ENCODE data around the gene NCAPD3.

Gene NCAPD3

GRCh38 chr11:134253188-134253993 is 29.6 kb upstream of the NCAPD3 start, which contains the start of the genes ACAD8 and THYN1:
TSS of gene ACAD8 (plus strand) at chr11:134253568. CDS start at chr11:134253601, 33 bp downstream.
TSS of gene THYN1 (minus strand) at chr11:134253352. CDS start at chr11:134252882, 470 bp downstream.
- DNase-seq (ENCODE audit: low read depth in 2 of 2), result peak; percentile 89 to 90

DNA sequence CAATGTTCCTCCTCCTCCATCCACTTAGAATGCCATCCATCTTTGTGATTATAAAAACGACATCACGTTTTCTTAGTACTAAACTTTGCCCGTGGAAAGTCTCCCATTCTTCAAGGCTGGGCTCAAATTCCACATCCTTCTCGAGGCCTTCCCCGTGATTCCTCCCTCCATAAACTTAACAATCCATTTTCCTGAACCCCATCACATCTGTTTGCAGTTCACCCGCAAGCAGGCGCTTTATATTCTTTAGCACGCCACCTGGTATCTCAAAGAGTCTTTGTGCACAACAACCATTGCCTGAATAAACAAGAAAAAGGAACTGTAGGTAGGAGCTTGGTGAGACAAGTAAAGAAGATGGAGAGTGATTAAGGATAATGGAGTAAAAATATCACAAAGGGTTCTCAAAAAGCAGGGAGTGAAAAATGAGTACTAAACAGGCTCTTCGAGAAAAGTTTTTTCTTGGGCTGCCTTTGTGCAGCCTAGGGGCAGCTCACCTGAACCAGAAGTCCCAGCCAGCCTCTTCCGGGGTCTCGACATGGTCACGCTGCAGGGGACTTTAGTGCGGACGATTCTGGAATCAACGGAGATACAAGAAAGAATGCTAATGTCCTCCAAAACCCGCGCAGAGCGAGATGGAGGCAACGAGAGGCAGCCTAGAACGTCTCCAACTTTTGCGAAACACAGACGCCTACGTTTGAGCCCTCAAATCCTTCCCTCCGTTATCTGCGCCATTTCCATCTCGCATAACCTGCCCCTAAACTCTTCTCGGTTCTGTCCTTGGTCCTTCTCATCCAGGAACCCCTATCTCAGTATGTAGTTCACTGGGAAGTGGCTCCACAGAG is 28.8 kb upstream of the NCAPD3 start:
- DNase-seq (ENCODE audit: low read depth in 2 of 2), result no peak

DNA sequence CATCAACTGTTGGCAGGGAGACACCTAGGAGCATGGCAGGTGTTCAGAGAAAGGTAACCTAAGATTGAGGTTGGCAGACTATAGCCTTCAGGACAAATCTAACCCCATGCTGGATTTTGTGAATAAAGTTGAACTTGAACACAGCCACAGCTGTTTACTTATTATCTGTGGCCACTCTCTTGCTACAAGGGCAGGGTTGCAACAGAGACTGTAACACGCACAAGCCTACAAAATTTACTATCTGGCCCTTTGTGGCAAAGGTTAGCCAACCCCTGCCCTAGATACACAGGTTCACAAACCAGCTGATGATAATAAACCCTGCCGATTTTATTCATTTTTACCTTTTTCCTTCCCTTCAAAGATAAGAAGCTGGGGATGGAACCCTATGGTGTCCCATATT is 26.9 kb upstream of the NCAPD3 start:
- DNase-seq (ENCODE audit: low read depth in 2 of 2), result no peak

GRCh38 chr11:134250246-134250645 is 26.5 kb upstream of the NCAPD3 start:
- DNase-seq (ENCODE audit: low read depth in 2 of 2), result no peak

- no peak for DNase-seq (ENCODE audit: low read depth in 2 of 2)
Measured at GRCh38 chr11:134248910-134249480, 25.2 kb upstream of the NCAPD3 start.

DNA sequence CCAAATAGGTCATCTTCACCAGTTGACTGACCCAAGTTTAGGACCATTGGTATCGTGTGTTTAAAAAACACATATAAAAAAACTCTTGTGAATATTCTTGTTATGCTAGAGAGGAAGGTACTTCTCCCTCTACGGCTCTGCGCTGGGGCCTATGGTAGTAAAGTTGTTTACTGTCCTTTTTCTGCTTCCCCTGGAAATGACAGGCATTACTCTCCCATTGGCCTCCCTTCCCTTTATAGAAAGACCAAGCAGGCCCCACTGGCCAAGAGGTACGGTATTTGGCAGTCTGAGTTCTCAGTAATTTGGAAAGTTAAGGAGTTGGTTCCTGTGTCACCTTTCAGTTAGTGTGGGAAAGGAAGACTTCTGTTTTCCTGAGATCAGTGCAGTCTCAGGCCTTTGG is 22.9 kb upstream of the NCAPD3 start:
- DNase-seq (ENCODE audit: low read depth in 2 of 2), result no peak

DNA sequence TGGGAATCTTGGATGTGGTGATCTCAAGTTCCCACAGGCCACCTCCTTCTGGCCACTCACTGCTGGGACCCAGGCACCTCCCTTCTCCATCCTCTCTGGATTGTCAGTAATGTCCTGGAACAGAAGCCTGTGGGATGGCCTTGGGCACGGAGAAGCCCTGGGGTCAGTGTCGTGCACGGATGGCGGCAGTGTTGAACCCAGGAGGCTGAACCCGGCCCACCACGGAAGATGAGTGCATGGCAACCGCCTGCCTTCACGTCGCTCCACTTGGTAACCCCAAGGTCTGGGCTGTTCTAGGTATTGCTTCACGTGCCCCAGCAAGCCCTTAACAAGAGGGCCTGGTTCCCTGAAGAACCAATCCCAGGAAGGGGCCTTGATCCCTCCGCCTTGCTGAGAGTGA is 22.3 kb upstream of the NCAPD3 start:
- no peak for DNase-seq (ENCODE audit: low read depth in 2 of 2)

- no peak for DNase-seq (ENCODE audit: low read depth in 2 of 2)
Measured at GRCh38 chr11:134245434-134245833, 21.7 kb upstream of the NCAPD3 start.

GRCh38 chr11:134244593-134244992 is 20.8 kb upstream of the NCAPD3 start:
- DNase-seq (ENCODE audit: low read depth in 2 of 2), result no peak

GRCh38 chr11:134243913-134244312 is 20.1 kb upstream of the NCAPD3 start:
- DNase-seq (ENCODE audit: low read depth in 2 of 2), result no peak

- DNase-seq (ENCODE audit: low read depth in 2 of 2), result no peak
Measured at GRCh38 chr11:134242376-134242775, 18.6 kb upstream of the NCAPD3 start.

GRCh38 chr11:134240592-134240991 is 16.8 kb upstream of the NCAPD3 start:
- no peak for DNase-seq (ENCODE audit: low read depth in 2 of 2)

GRCh38 chr11:134238956-134239355 is 15.2 kb upstream of the NCAPD3 start:
- DNase-seq (ENCODE audit: low read depth in 2 of 2), result no peak

- no peak for DNase-seq (ENCODE audit: low read depth in 2 of 2)
Measured at GRCh38 chr11:134237557-134237922, 13.8 kb upstream of the NCAPD3 start.

GRCh38 chr11:134236834-134237556 is 13.2 kb upstream of the NCAPD3 start:
- DNase-seq (ENCODE audit: low read depth in 2 of 2), result no peak

- no peak for DNase-seq (ENCODE audit: low read depth in 2 of 2)
Measured at GRCh38 chr11:134235399-134235798, 11.6 kb upstream of the NCAPD3 start.

DNA sequence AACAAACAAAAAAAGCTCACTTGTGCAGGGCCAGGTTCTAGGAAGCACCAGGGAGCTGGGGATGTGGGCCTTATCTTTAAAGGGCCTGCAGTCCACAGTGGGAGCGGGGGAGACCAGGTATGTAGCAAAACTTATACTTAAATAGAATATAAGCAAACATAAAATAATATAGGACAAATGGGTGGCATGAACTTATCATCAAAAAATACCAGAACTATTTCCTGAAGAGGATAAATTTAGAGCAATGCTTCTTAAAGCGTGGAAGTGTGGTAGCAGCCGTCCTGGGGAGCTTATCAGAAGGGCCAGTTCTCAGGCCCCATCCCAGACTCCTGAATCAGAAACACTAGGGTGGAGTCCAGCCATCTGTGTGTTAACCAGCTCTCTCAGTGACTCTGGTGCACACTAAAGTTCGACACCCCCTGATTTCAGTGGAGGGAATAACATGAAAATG is 10.0 kb upstream of the NCAPD3 start:
- no peak for DNase-seq (ENCODE audit: low read depth in 2 of 2)

DNA sequence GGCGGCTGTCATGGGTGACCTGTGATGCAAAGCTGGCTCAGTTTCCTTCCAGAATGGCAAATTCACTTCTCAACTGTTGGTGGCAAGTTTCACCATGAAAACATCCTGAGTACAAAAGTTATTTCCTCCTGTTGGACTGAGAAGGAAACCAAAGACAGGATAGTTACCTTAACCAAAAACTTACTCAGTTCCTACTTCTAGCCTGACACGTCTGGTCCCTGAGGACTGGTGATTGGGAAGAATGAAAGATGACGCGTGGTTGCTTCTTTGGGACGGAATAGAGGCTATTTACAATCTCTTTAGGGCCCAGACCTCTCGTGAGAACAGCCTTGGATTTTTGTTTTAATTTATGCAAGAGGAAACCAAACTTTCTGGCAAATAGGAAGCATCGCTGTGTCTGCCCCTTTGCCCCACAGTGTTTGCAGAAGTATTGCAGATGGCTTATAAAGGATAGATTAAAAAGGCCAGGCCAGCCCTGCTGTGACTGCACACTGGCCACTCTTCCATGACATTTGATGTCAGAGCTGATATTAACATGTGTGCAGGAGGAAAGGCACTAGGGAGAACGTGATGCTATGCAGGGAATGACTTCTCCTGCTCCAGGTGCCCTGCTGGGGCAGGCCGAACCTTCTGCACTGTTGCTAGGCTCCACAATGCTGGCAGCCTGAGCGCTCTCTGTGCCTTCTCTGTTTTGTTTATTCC is 8.3 kb upstream of the NCAPD3 start:
- no peak for DNase-seq (ENCODE audit: low read depth in 2 of 2)

- DNase-seq (ENCODE audit: low read depth in 2 of 2), result no peak
Measured at GRCh38 chr11:134230339-134230738, 6.6 kb upstream of the NCAPD3 start.

GRCh38 chr11:134229126-134229790 is 5.5 kb upstream of the NCAPD3 start:
- DNase-seq (ENCODE audit: low read depth in 2 of 2), result no peak

GRCh38 chr11:134228625-134229024 is 4.9 kb upstream of the NCAPD3 start:
- DNase-seq (ENCODE audit: low read depth in 2 of 2), result no peak

All from stimulated activated CD4-positive, alpha-beta T cell treated with anti-CD3 and anti-CD28 coated beads, Interleukin-1b, Interleukin-23, amount 100 ng/mL, for 4 hours (primary cell).